Raji (cell line): ENCODE measurements around the gene PROP1.

ENCODE experiments used
- POLR2A ChIP-seq: IDR thresholded peaks from 2 replicates; pipeline ENCODE4 v1.6.1; 2011; ENCODE audit warnings: low read depth, low read length, control low read depth; ENCODE audit not compliant: insufficient read depth

Gene PROP1

GRCh38 chr5:177982072-177982727 is 13.8 kb downstream of the PROP1 start:
- TF ChIP-seq POLR2A = no peak

DNA sequence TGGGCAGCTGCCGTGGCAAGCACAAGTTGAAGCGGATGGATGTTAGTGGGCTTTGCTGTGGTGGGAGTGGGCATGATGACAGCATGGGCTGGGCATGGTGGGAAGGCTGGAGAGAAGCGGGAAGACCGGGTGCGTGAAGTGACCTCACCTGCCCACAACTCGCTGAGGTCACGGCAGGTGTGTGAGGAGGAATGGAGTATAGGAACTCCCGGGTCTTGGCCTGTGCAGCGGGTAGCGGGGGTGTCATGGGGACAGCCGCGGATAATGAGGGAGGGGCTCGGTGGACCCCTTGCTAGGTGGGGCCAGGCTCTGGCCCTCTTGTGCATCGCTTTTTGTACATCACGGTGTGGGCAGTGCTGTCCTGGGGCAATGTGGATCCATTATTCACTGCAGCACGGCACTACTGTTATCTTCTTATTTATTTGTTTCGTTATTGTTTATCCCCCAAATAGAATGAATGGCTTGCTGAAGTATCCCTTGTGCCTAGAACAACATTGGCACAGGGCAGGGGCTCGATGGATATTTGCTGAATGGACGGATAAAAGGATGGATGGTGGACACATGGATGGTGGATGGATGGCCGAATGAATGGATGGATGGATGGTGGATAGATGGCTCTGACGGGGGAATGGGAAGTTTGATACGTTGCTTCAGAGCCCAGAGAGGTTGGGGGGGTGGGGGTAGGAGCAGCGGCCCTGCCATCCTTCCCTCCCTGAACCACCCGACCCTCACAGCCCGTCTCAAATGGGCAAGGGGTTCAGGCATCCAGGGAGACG is 14.6 kb downstream of the PROP1 start:
- no peak for TF ChIP-seq POLR2A

DNA sequence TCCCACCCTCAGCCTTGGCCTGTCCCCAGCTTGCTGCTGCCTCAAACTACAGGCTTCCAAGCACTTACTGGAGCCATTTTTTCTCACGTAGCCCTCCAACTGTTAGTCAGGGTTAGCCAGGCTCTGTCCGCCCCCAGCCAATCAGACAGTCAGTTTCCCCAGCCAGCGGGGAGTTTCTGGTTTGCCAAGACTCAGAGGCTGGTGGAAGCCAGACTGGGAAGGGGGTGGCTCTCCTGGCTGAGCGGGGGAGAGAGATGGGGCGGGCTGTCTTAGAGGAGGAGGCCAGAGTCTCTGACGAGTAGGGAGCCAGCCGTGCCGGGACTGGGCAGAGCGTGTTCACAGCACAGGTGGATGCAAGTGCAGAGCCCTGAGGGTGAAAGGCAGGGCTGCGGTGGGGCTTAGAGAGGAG is 15.3 kb downstream of the PROP1 start:
- no peak for TF ChIP-seq POLR2A

DNA sequence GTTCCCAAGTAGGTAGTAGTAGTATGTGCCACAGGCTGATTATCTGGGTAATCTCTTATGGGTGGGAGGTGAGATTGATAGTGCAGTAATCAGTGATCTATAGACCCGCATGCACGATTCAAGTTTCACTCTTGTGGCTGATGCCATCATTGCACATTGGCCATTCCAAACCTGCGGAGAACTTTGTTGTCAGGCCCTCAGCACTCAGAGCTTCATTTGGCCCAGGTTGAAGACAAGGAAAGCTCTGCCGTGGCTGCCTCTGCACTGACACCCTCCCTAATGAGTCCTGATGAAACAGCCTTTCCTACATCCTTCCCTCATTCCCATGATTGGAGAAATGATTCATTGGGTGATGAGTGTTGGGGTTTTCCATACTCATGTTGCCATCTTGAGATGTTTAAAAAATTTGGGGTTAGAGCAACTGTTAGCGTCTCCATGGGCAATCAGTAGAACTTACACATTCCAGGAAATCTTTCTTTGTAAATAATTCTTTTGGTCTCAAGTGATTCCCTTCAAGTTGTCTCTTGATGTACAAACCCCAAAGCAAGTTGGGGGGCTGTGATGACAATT is 22.9 kb downstream of the PROP1 start:
- TF ChIP-seq POLR2A = no peak

GRCh38 chr5:177972613-177973012 is 23.4 kb downstream of the PROP1 start:
- no peak for TF ChIP-seq POLR2A

DNA sequence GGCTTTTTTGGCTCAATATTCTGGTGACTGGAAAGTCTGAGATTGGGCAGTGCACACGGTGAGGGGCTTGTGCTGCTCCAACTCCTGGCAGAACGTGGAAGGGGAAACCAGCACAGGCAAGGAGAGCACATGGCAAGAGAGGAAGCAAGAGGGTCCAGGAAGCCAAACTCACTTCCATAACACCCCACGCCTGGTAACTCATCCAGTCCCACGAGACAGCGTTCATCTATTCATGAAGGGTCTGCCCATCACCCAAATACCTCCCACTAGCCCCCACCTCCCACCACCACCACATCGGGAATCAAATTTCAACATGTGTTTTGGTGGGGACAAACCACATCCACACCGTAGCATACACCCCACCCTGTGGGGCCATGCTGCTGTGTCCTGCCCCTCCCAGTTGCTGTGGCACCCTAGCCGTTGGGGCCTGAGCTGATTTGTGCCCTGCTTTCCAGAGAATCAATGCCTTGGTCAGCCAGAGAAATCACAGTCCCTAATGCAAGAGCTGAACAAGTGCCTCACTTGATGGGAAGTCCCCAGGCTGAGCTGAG is 27.3 kb downstream of the PROP1 start:
- TF ChIP-seq POLR2A = no peak

GRCh38 chr5:177967221-177967887 is 28.7 kb downstream of the PROP1 start:
- TF ChIP-seq POLR2A = no peak

DNA sequence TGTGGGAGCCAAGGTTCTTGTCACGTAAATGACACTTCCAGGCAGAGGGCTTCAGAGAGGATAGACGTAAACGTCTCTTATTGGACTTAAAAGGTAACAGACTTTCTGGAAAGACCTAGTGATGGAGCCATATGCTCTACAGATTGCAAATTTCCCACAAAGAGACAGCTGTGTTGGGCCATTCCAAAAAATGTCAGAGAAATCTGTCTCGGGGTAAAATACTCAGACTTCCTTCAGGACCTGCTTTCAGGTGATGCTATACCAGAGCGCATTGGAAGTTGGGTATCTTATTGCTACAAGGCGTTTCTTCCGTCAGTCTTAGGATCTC is 29.2 kb downstream of the PROP1 start:
- no peak for TF ChIP-seq POLR2A

DNA sequence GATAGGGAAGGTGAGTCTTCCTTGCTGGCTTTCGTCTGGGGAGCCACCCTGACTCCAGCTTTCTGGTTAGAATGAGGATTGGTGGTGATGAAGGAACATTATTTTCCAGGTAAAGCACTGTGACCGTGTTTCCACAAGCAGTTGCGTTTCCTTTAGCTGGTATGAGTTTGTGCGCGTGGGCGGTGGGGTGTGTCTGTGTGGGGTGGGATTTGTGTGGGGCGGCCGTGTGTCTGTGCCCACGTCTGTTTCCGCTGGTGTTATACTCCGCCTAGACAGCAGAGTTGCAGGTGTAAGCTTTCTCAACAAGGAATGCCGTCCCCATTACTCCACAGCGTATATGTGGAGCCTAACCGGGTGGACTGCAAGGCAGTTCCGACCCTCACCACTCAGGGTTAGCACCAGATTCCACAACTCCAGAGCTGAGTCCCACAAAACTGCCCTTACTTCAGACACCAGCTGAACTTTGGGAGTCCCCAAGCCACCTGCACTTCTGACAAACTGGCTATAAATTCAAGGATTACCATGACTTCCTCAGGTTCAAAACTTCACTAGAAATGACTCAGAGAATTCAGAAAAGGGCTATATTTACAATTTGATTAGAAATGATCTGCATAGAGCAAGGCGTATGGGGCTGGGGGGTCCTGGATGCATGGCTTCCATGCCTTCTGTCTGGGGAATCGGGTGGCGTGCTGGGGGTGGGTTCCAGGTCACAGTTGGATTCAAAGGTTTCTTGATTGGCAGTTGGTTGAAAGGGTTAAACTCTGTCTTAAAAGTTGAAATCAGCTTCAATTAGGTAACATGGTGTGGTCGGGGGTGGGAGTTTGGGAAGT is 29.8 kb downstream of the PROP1 start:
- no peak for TF ChIP-seq POLR2A

- TF ChIP-seq POLR2A = no peak
Measured at GRCh38 chr5:177964471-177964870, 31.6 kb downstream of the PROP1 start.

GRCh38 chr5:177963966-177964365 is 32.1 kb downstream of the PROP1 start:
- no peak for TF ChIP-seq POLR2A

GRCh38 chr5:177959315-177959714 is 36.7 kb downstream of the PROP1 start:
- TF ChIP-seq POLR2A = no peak

- TF ChIP-seq POLR2A = no peak
Measured at GRCh38 chr5:177958696-177959095, 37.3 kb downstream of the PROP1 start.

GRCh38 chr5:177957241-177957640 is 38.8 kb downstream of the PROP1 start:
- TF ChIP-seq POLR2A = no peak
